Measurements from ENCODE around the gene SUPT3H.

Gene SUPT3H

GRCh38 chr6:45272626-45273025 is 105.1 kb downstream of the SUPT3H start:
- no peak overlapping the region for H3K4me3 ChIP-seq (ENCODE audit: low read depth, low read length)
- no peak for TF ChIP-seq CTCF (IDR thresholded peaks at IDR 0.05; ENCODE audit: control insufficient read depth, extremely low read depth, insufficient read depth)
- no peak for DNase-seq (ENCODE audit: low read depth)

DNA sequence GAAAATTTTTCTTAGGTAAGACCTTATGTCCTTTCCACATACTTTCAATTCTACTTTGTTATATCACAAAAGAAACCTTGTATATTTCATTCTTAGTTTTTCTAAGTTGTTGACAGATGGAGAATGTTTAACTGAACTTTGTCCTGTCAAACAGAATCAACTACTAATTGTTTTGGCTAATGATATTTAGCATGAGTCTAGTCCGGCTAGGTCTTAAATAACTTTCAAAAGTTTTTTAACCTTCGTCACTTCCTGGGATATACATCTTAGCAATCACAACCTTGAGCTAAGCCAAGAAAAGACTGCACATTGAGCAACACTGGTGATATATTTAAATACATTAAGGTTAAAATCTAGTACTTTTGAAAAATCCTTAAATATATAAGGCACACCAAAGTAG is 112.5 kb downstream of the SUPT3H start:
- no peak for DNase-seq (ENCODE audit: low read depth)
- no peak overlapping the region for H3K4me3 ChIP-seq (ENCODE audit: low read depth, low read length)
- TF ChIP-seq CTCF (IDR thresholded peaks at IDR 0.05; ENCODE audit: control insufficient read depth, extremely low read depth, insufficient read depth): no peak

DNA sequence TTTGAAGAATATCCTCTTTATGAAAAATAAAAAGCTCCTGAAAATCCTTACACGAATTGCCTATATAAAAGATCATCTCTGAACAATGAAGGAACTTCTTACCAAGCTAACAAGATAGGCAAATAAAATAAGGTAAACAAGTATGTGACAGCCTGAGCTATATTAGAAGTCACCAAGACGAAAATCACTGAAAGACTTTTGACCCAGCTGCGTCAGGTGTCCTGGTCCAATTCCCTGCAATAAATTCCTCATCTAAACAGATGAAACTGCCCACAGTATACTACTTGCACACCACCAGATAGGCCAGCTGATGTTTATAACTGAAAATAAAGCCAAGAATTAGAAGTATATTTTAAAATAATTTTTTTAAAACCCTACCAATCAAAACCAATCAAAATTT is 117.0 kb downstream of the SUPT3H start:
- no peak overlapping the region for H3K4me3 ChIP-seq (ENCODE audit: low read depth, low read length)
- DNase-seq (ENCODE audit: low read depth): peak; percentile 46
- TF ChIP-seq CTCF (IDR thresholded peaks at IDR 0.05; ENCODE audit: control insufficient read depth, extremely low read depth, insufficient read depth): no peak

DNA sequence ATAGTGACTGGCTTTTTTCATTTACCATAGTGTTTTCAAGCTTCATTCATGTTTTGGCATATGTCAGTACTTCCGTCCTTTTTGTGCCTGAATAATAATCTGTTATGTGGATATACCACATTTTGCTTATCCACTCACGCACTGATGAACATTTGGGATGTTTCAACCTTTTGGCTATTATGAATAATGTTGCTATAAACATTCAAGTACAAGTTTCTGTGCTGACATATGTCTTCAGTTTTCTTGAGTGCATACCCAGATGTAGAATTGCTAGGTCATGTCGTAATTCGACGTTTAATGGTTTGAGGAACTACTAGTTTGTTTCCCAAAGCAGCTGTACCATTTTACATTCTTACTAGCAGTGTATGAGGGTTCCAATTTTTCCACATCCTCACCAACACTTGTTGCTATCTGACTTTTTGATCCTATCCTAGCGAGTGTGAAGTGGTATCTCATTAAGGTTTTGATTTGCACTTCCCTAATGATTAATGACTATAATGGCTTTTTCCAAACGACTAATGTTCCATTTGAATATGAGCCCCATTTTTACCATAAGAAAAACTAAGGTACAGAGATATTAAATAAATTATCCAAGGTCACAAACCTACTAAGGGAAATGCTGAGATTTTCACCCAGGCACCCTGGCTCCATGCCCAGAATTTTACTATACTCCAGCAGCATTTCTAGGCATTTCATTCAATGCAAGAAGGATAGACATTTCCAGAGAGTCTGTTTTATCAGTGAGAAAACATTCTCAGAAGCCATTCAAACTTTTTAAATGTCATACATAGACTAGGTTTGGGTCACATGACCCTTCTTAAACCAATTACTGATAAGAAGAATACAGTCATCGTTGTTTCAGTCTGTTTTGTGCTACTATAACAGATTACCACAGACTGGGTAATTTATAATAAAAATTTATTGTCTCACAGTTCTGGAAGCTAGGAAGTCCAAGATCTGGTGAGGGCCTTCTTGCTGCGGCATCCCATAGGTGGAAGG is 120.7 kb downstream of the SUPT3H start:
- no peak for TF ChIP-seq CTCF (IDR thresholded peaks at IDR 0.05; ENCODE audit: control insufficient read depth, extremely low read depth, insufficient read depth)
- DNase-seq (ENCODE audit: low read depth): no peak
- H3K4me3 ChIP-seq (ENCODE audit: low read depth, low read length): no peak overlapping the region

DNA sequence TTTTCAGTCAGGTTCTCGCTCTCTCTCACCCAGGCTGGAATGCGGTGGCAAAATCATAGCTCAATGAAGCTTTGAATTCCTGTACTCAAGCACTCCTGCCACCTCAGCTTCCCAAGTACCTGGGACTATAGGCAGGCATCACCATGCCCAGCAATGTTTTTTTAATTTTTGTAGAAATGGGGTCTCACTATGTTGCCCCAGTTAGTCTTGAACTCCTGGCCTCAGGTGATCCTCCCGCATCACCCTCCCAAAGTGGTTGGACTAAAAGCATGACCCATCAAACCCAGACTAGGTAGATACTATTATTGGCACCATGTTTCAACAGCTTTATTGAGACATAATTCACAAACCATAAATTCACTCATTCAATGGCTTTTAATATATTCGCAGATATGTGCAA is 122.3 kb downstream of the SUPT3H start:
- no peak for DNase-seq (ENCODE audit: low read depth)
- TF ChIP-seq CTCF (IDR thresholded peaks at IDR 0.05; ENCODE audit: control insufficient read depth, extremely low read depth, insufficient read depth): no peak
- H3K4me3 ChIP-seq (ENCODE audit: low read depth, low read length): no peak overlapping the region

GRCh38 chr6:45254253-45254652 is 123.5 kb downstream of the SUPT3H start:
- H3K4me3 ChIP-seq (ENCODE audit: low read depth, low read length): no peak overlapping the region
- TF ChIP-seq CTCF (IDR thresholded peaks at IDR 0.05; ENCODE audit: control insufficient read depth, extremely low read depth, insufficient read depth): no peak
- DNase-seq (ENCODE audit: low read depth): no peak
